Heart left ventricle (tissue), 16 donors: ENCODE data around the gene ARHGEF11. TPM values are rescaled to one million over a fixed set of nuclear protein-coding genes. Genes with fewer than 3 reads are reported as not detected.
A peak's percentile ranks its signal among the peaks of the same experiment; 100 is the strongest.

ENCODE experiments used
- ATAC-seq, 4 donors: fragments of 200-7000 bp; cut with Tn5 transposase; one replicate each; pipeline ENCODE4 v1.9.1; 2020 to 2022; ENCODE audit warnings: moderate library complexity in 4 of 4, mild to moderate bottlenecking in 3 of 4, moderate number of reproducible peaks in 1 of 4
- DNase-seq, 5 donors: peaks; one replicate each; pipeline ENCODE4 v3.0.0-alpha.2; 2020
- H3K27ac ChIP-seq, 12 donors: fragments of 200-600 bp; sonication (generic) in 4 of 12; one replicate each; pipeline versions ENCODE4 v1.5.0 to v1.8.0; 2016 to 2022; ENCODE audit warnings: mild to moderate bottlenecking in 2 of 12
- H3K27me3 ChIP-seq, 9 donors: fragments of 200-600 bp; sonication (generic) in 2 of 9; one replicate each; pipeline versions ENCODE4 v1.5.1 to v1.8.0; 2016 to 2022; ENCODE audit warnings: mild to moderate bottlenecking in 3 of 9
- H3K36me3 ChIP-seq, 9 donors: fragments of 200-600 bp; sonication (generic) in 2 of 9; one replicate each; pipeline versions ENCODE4 v1.5.0 to v1.8.0; 2018 to 2022; ENCODE audit warnings: mild to moderate bottlenecking in 2 of 9
- H3K4me1 ChIP-seq, 12 donors: fragments of 200-600 bp; sonication (generic) in 4 of 12; one replicate each; pipeline versions ENCODE4 v1.5.0 to v1.8.0; 2016 to 2022; ENCODE audit warnings: mild to moderate bottlenecking in 3 of 12
- H3K4me3 ChIP-seq, 12 donors: fragments of 200-600 bp; sonication (generic) in 4 of 12; one replicate each; pipeline versions ENCODE4 v1.5.0 to v1.8.0; 2017 to 2022; ENCODE audit warnings: mild to moderate bottlenecking in 9 of 12, moderate library complexity in 4 of 12
- H3K9me3 ChIP-seq, 12 donors: fragments of 200-600 bp; sonication (generic) in 4 of 12; one replicate each; pipeline versions ENCODE4 v1.5.0 to v1.8.0; 2016 to 2022; ENCODE audit warnings: mild to moderate bottlenecking in 1 of 12
- CTCF ChIP-seq, 12 donors: fragments of 200-600 bp; sonication (generic) in 4 of 12; IDR thresholded peaks; one replicate each; pipeline versions ENCODE4 v1.5.0 to v1.8.0; 2018 to 2022; ENCODE audit warnings: antibody characterized with exemption in 12 of 12, mild to moderate bottlenecking in 5 of 12
- POLR2A ChIP-seq, 2 donors: fragments of 450-650 bp; IDR thresholded peaks; one replicate each; pipeline ENCODE4 v1.6.1; 2017; ENCODE audit warnings: antibody characterized with exemption in 2 of 2, mild to moderate bottlenecking in 2 of 2, moderate library complexity in 2 of 2
- WGBS, 4 donors: extraction: QIAGEN DNeasy Blood & Tissue Kit in 2 of 4; methylation state at CpG; one replicate each; pipeline versions ENCODE4 v1.1.5 to v1.1.7; 2013 to 2018; 5-methylcytosine and 5-hydroxymethylcytosine counted together
- intact Hi-C, 10 donors: fragments of 100-400 bp; cut with DNase I; formaldehyde crosslinking; loops; one replicate each; pipeline versions ENCODE4 v1.11.1 to v1.14.2; 2022
- polyA plus RNA-seq, 2 donors: library from polyadenylated mRNA; stranded (reverse); fragments of 200-250 nt; gene quantifications; one replicate each; pipeline ENCODE4 v1.2.3, GENCODE V29; 2013
- total RNA-seq, 9 donors: library from RNA; depleted of rRNA in 2 of 9; stranded (reverse); fragments of >200 nt in 2 of 9; fragmentation: NEBNext Ultra II Directional in 3 of 9; extraction: Animal tissue kit (Norgen Biotek cat#: 25700) in 3 of 9; gene quantifications; one replicate each; pipeline versions ENCODE4 v1.1.0 to v1.2.4, GENCODE V29; 2016 to 2023
- donor health status: ischemic (EF 13 %, LVEDD 7.1; RV severe dilation, severe dysfunction).
- donor health status: healthy with polysubstance abuse.
- donor health status: DM: no; HTN: yes; CAD: no.
- donor health status: DM: no; HTN: no; CAD: no.
- donor health status: ischemic (EF 25% LVEDD 6.9; RV normal size, moderate dysfunction).
- donor health status: ischemic (EF 25% LVEDD 5.7; RV mildly dilated, moderate dysfunction).
- donor health status: healthy.
- donor health status: DM: yes; HTN: yes; CAD: no.
- donor health status: ischemic (EF 35%, LVEDD 5.7; RV mildly dilated, moderate dysfunction).
- donor health status: nonischemic (EF 11% LVEDD 7.7; RV severe dilation, severe dysfunction).
- donor health status: DM: yes; HTN: yes; CAD: no.
- donor health status: PGD.
- donor health status: ischemic (EF 29% LVEDD 5.4; RV normal size, mild dysfunction).
- donor health status: nonischemic (EF 23%, LVEDD 6.1; RV moderate dilation, normal function).

ARHGEF11 gene
- total and polyA plus RNA-seq, 11 donors = 12.2 to 44.1 (median 30.0) TPM

GRCh38 chr1:156961709-156962108 lies 83.8 kb downstream of the ARHGEF11 start:
- Histone ChIP-seq H3K4me3 (peak overlapping the region in 1 of 12 donors; percentile 45), H3K4me1 (peaks cover 0 to 14% (median 0%) of the 10 kb centered on the region in 12 donors), H3K27me3 (no peaks in the 10 kb centered on the region), H3K36me3 (peaks cover 0 to 98% (median 85%) of the 10 kb centered on the region in 9 donors), H3K27ac (no peak overlapping the region), H3K9me3 (no peaks in the 10 kb centered on the region)
- 68 to 76% (median 74%) methylated on average over 4 of the region's 4 CpGs for WGBS, 4 donors
- ATAC-seq (no peak), DNase-seq (no peak)
- intact Hi-C loops = loop anchor here in 2 of 10 donors (10.0 kb wide), 1 partner anchor 113 kb away; no protein-coding TSS in a partner anchor
- TF ChIP-seq CTCF (IDR thresholded peaks at IDR 0.05) = peak in 1 of 12 donors; percentile 6
- TF ChIP-seq POLR2A (IDR thresholded peaks at IDR 0.05) = no peak

GRCh38 chr1:156959925-156960324 lies 85.6 kb downstream of the ARHGEF11 start:
- intact Hi-C loops = loop anchor here in 3 of 10 donors (10.0 kb wide), 1 partner anchor 115 kb away; no protein-coding TSS in a partner anchor
- H3K9me3 ChIP-seq = no peaks in the 10 kb centered on the region
- H3K4me3 ChIP-seq = no peak overlapping the region
- peaks cover 2 to 98% (median 91%) of the 10 kb centered on the region in 9 donors for H3K36me3 ChIP-seq
- no peak for ATAC-seq
- no peak for TF ChIP-seq POLR2A (IDR thresholded peaks at IDR 0.05)
- no peak for TF ChIP-seq CTCF (IDR thresholded peaks at IDR 0.05)
- H3K27me3 ChIP-seq = no peaks in the 10 kb centered on the region
- WGBS, 4 donors = 85 to 86% (median 86%) methylated on average over 6 of the region's 6 CpGs
- H3K27ac ChIP-seq = no peak overlapping the region
- no peak for DNase-seq
- H3K4me1 ChIP-seq = peaks cover 0 to 14% (median 0%) of the 10 kb centered on the region in 12 donors

- ATAC-seq (no peak), DNase-seq (no peak)
- 65 to 89% (median 83%) methylated on average over 2 of the region's 2 CpGs for WGBS, 4 donors
- Histone ChIP-seq H3K27me3 (no peaks in the 10 kb centered on the region), H3K4me1 (peaks cover 0 to 14% (median 0%) of the 10 kb centered on the region in 12 donors), H3K9me3 (no peaks in the 10 kb centered on the region), H3K4me3 (no peak overlapping the region), H3K27ac (no peak overlapping the region), H3K36me3 (peaks cover 2 to 98% (median 93%) of the 10 kb centered on the region in 9 donors)
- intact Hi-C loops = loop anchor here in 1 of 10 donors (10.0 kb wide), 1 partner anchor 115 kb away; no protein-coding TSS in a partner anchor
- TF ChIP-seq POLR2A (IDR thresholded peaks at IDR 0.05) (no peak), CTCF (IDR thresholded peaks at IDR 0.05) (no peak)
Measured at GRCh38 chr1:156959414-156959813, 86.1 kb downstream of the ARHGEF11 start.

- Histone ChIP-seq H3K4me3 (no peak overlapping the region), H3K27me3 (no peaks in the 10 kb centered on the region), H3K27ac (no peak overlapping the region), H3K4me1 (peaks cover 0 to 7% (median 0%) of the 10 kb centered on the region in 12 donors), H3K9me3 (no peaks in the 10 kb centered on the region), H3K36me3 (peaks cover 2 to 98% (median 94%) of the 10 kb centered on the region in 9 donors)
- ATAC-seq = no peak
- TF ChIP-seq POLR2A (IDR thresholded peaks at IDR 0.05) (no peak), CTCF (IDR thresholded peaks at IDR 0.05) (no peak)
- WGBS, 4 donors = 56 to 60% (median 59%) methylated on average over 2 of the region's 2 CpGs
- DNase-seq = no peak
- intact Hi-C loops = loop anchor here in 1 of 10 donors (10.0 kb wide), 1 partner anchor 117 kb away; no protein-coding TSS in a partner anchor
Measured at GRCh38 chr1:156958247-156958714, 87.3 kb downstream of the ARHGEF11 start.
